Glutamatergic neuron (in vitro differentiated cells): ENCODE measurements around the gene CD3G. TPM values are rescaled to one million over a fixed set of nuclear protein-coding genes. Genes with fewer than 3 reads are reported as not detected.

Experiments
- DNase-seq: peaks from one replicate; pipeline ENCODE4 v3.0.0; 2022
- H3K27ac Mint-ChIP-seq: one replicate; pipeline ENCODE4 v1.8.0; 2020; ENCODE audit warnings: mild to moderate bottlenecking, mixed read lengths, inconsistent platforms; ENCODE audit not compliant: unreplicated experiment
- H3K27me3 Mint-ChIP-seq: one replicate; pipeline ENCODE4 v1.8.0; 2020; ENCODE audit warnings: mild to moderate bottlenecking, moderate library complexity, mixed read lengths, inconsistent platforms; ENCODE audit not compliant: unreplicated experiment
- H3K36me3 Mint-ChIP-seq: one replicate; pipeline ENCODE4 v1.8.0; 2020; ENCODE audit warnings: mild to moderate bottlenecking, mixed read lengths, inconsistent platforms; ENCODE audit not compliant: unreplicated experiment
- H3K4me1 Mint-ChIP-seq: one replicate; pipeline ENCODE4 v1.8.0; 2020; ENCODE audit warnings: mild to moderate bottlenecking, low read depth, mixed read lengths, inconsistent platforms; ENCODE audit not compliant: unreplicated experiment
- H3K4me3 Mint-ChIP-seq: one replicate; pipeline ENCODE4 v1.8.0; 2020; ENCODE audit warnings: mild to moderate bottlenecking, mixed read lengths, inconsistent platforms; ENCODE audit not compliant: unreplicated experiment
- H3K9me3 Mint-ChIP-seq: one replicate; pipeline ENCODE4 v1.8.0; 2020; ENCODE audit warnings: mild to moderate bottlenecking, moderate library complexity, mixed read lengths, inconsistent platforms; ENCODE audit not compliant: unreplicated experiment
- CTCF ChIP-seq: fragments of 200-600 bp; sonication (generic); IDR thresholded peaks from one replicate; pipeline ENCODE4 v1.5.0; 2021; ENCODE audit not compliant: partially characterized antibody, unreplicated experiment
- total RNA-seq: library from RNA; stranded (reverse); fragmentation: NEBNext Ultra II Directional; extraction: Animal tissue kit (Norgen Biotek cat#: 25700); gene quantifications from one replicate; pipeline ENCODE4 v1.2.1, GENCODE V29; 2021; ENCODE audit not compliant: unreplicated experiment

The CD3G gene
- total RNA-seq, 1 donor from 2014 or later: 0.39 TPM

GRCh38 chr11:118339281-118339961 lies 4.7 kb upstream of the CD3G start:
- Mint-ChIP-seq H3K27me3 (no peaks in the 10 kb centered on the region), H3K4me3 (no peak overlapping the region), H3K9me3 (peaks cover 1% of the 10 kb centered on the region), H3K4me1 (no peaks in the 10 kb centered on the region), H3K27ac (no peak overlapping the region), H3K36me3 (no peaks in the 10 kb centered on the region)
- TF ChIP-seq CTCF: no peak
- no peak for DNase-seq

- no peak for DNase-seq
- H3K27ac Mint-ChIP-seq: no peak overlapping the region
- H3K9me3 Mint-ChIP-seq: peaks cover 3% of the 10 kb centered on the region
- TF ChIP-seq CTCF: no peak
- no peaks in the 10 kb centered on the region for H3K4me1 Mint-ChIP-seq
- H3K36me3 Mint-ChIP-seq: no peaks in the 10 kb centered on the region
- no peak overlapping the region for H3K4me3 Mint-ChIP-seq
- no peaks in the 10 kb centered on the region for H3K27me3 Mint-ChIP-seq
Measured at GRCh38 chr11:118340449-118340848, 3.7 kb upstream of the CD3G start.

GRCh38 chr11:118341261-118341660 lies 2.9 kb upstream of the CD3G start:
- no peak overlapping the region for H3K4me3 Mint-ChIP-seq
- H3K4me1 Mint-ChIP-seq: no peaks in the 10 kb centered on the region
- TF ChIP-seq CTCF: no peak
- no peak overlapping the region for H3K27ac Mint-ChIP-seq
- peaks cover 5% of the 10 kb centered on the region for H3K9me3 Mint-ChIP-seq
- no peak for DNase-seq
- H3K27me3 Mint-ChIP-seq: no peaks in the 10 kb centered on the region
- H3K36me3 Mint-ChIP-seq: no peaks in the 10 kb centered on the region

- H3K27me3 Mint-ChIP-seq: no peaks in the 10 kb centered on the region
- peaks cover 5% of the 10 kb centered on the region for H3K9me3 Mint-ChIP-seq
- no peaks in the 10 kb centered on the region for H3K4me1 Mint-ChIP-seq
Measured at GRCh38 chr11:118341815-118342489, 2.2 kb upstream of the CD3G start.

More at GRCh38 chr11:118341815-118342489, 2.2 kb upstream of the CD3G start:
- Mint-ChIP-seq H3K36me3 (no peaks in the 10 kb centered on the region), H3K4me3 (no peak overlapping the region), H3K27ac (no peak overlapping the region)
- no peak for TF ChIP-seq CTCF
- no peak for DNase-seq
